ENCODE data around the gene PKNOX1. TPM values are rescaled to one million over a fixed set of nuclear protein-coding genes. Genes with fewer than 3 reads are reported as not detected.
"Not testable (repeated sequence)": the region's sequence is repeated elsewhere in the genome, so short reads cannot be mapped to it uniquely, and the experiment has no call there.

PKNOX1 gene
- polyA plus RNA-seq, 3 donors = 4.0 to 9.2 (median 7.6) TPM

GRCh38 chr21:43004926-43005325 lies 30.6 kb downstream of the PKNOX1 start:
- H3K27ac ChIP-seq (ENCODE audit: low read depth, low read length) = no peak overlapping the region
- WGBS, 3 donors = 78 to 86% (median 81%) methylated on average over 8 of the region's 8 CpGs

GRCh38 chr21:43005635-43006034 lies 31.3 kb downstream of the PKNOX1 start:
- 53 to 85% (median 82%) methylated on average over 9 of the region's 9 CpGs for WGBS, 3 donors
- no peak overlapping the region for H3K27ac ChIP-seq (ENCODE audit: low read depth, low read length)

GRCh38 chr21:43006051-43006873 lies 31.9 kb downstream of the PKNOX1 start:
- 56 to 82% (median 81%) methylated on average over 14 of the region's 14 CpGs for WGBS, 3 donors
- not testable (repeated sequence) for H3K27ac ChIP-seq (ENCODE audit: low read depth, low read length)

- H3K27ac ChIP-seq (ENCODE audit: low read depth, low read length) = no peak overlapping the region
- 38 to 83% (median 77%) methylated on average over 4 of the region's 4 CpGs for WGBS, 3 donors
Measured at GRCh38 chr21:43006874-43007208, 32.5 kb downstream of the PKNOX1 start.

- H3K27ac ChIP-seq (ENCODE audit: low read depth, low read length) = no peak overlapping the region
- WGBS, 3 donors = 89 to 97% (median 95%) methylated on average over 6 of the region's 6 CpGs
Measured at GRCh38 chr21:43012596-43012995, 38.2 kb downstream of the PKNOX1 start.

GRCh38 chr21:43015906-43016540 lies 41.7 kb downstream of the PKNOX1 start:
- WGBS, 3 donors = 82 to 91% (median 84%) methylated on average over 13 of the region's 13 CpGs
- no peak overlapping the region for H3K27ac ChIP-seq (ENCODE audit: low read depth, low read length)

GRCh38 chr21:43016728-43017127 lies 42.4 kb downstream of the PKNOX1 start:
- WGBS, 3 donors = 93 to 96% (median 95%) methylated on average over 13 of the region's 13 CpGs
- no peak overlapping the region for H3K27ac ChIP-seq (ENCODE audit: low read depth, low read length)

GRCh38 chr21:43018519-43018918 lies 44.2 kb downstream of the PKNOX1 start:
- WGBS, 3 donors = 86 to 91% (median 90%) methylated on average over 9 to 10 of the region's 10 CpGs
- H3K27ac ChIP-seq (ENCODE audit: low read depth, low read length) = no peak overlapping the region

- no peak overlapping the region for H3K27ac ChIP-seq (ENCODE audit: low read depth, low read length)
- 92 to 97% (median 97%) methylated on average over 13 of the region's 13 CpGs for WGBS, 3 donors
Measured at GRCh38 chr21:43020177-43020576, 45.8 kb downstream of the PKNOX1 start.

- WGBS, 3 donors = 88 to 95% (median 91%) methylated on average over 6 of the region's 6 CpGs
- no peak overlapping the region for H3K27ac ChIP-seq (ENCODE audit: low read depth, low read length)
Measured at GRCh38 chr21:43020771-43021170, 46.4 kb downstream of the PKNOX1 start.

GRCh38 chr21:43021191-43021590 lies 46.8 kb downstream of the PKNOX1 start:
- 93 to 95% (median 94%) methylated on average over 10 of the region's 10 CpGs for WGBS, 3 donors
- H3K27ac ChIP-seq (ENCODE audit: low read depth, low read length) = no peak overlapping the region

GRCh38 chr21:43021756-43022600 lies 47.6 kb downstream of the PKNOX1 start:
- WGBS, 3 donors = 94 to 97% (median 95%) methylated on average over 28 of the region's 28 CpGs
- H3K27ac ChIP-seq (ENCODE audit: low read depth, low read length) = no peak overlapping the region

GRCh38 chr21:43023175-43023574 lies 48.8 kb downstream of the PKNOX1 start:
- no peak overlapping the region for H3K27ac ChIP-seq (ENCODE audit: low read depth, low read length)
- 87 to 92% (median 92%) methylated on average over 8 of the region's 8 CpGs for WGBS, 3 donors

GRCh38 chr21:43024439-43025136 lies 50.2 kb downstream of the PKNOX1 start:
- H3K27ac ChIP-seq (ENCODE audit: low read depth, low read length) = no peak overlapping the region
- WGBS, 3 donors = 90 to 92% (median 91%) methylated on average over 17 of the region's 17 CpGs

GRCh38 chr21:43025636-43026180 lies 51.3 kb downstream of the PKNOX1 start:
- no peak overlapping the region for H3K27ac ChIP-seq (ENCODE audit: low read depth, low read length)
- WGBS, 3 donors = 82 to 86% (median 86%) methylated on average over 6 of the region's 6 CpGs

GRCh38 chr21:43027846-43028731 lies 53.7 kb downstream of the PKNOX1 start:
- WGBS, 3 donors = 89 to 92% (median 91%) methylated on average over 27 of the region's 27 CpGs
- H3K27ac ChIP-seq (ENCODE audit: low read depth, low read length) = no peak overlapping the region

GRCh38 chr21:43029785-43030184 lies 55.4 kb downstream of the PKNOX1 start:
- WGBS, 3 donors = 89 to 95% (median 95%) methylated on average over 13 of the region's 13 CpGs
- no peak overlapping the region for H3K27ac ChIP-seq (ENCODE audit: low read depth, low read length)

Data from adipose tissue (tissue), 3 donors.